ENCODE results near the gene C10orf88.
"Not testable (repeated sequence)": the region's sequence is repeated elsewhere in the genome, so short reads cannot be mapped to it uniquely, and the experiment has no call there.

C10orf88 gene

DNA sequence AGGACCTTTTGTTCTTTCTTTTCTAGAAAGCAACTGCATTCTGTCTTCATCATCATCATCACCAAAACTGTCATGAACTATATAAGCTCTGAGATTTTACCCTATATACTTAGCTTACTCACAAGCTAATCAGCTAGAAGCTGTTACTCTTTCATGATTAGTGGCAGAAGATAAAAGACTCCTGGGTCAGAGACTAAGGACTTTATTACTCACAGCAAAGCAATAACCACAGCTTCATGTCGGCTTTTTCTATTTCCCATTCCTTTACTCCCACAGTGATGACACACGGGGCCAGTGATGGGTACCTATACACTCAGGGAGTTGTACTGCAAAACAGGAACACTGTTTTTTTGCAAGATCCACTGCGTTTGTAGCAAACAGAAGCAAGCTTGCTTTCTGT, 8.4 kb upstream of the C10orf88 start:
- no peak for DNase-seq (ENCODE audit: low spot score)

- no peak for DNase-seq (ENCODE audit: low spot score)
These were observed 3.4 kb upstream of the C10orf88 start for GRCh38 chr10:122957474-122957873.

- DNase-seq (ENCODE audit: low spot score), result no peak
These were observed 1.9 kb upstream of the C10orf88 start for GRCh38 chr10:122955892-122956291.

GRCh38 chr10:122954731-122955050, 664 bp upstream of the C10orf88 start:
- no peak for DNase-seq (ENCODE audit: low spot score)

DNA sequence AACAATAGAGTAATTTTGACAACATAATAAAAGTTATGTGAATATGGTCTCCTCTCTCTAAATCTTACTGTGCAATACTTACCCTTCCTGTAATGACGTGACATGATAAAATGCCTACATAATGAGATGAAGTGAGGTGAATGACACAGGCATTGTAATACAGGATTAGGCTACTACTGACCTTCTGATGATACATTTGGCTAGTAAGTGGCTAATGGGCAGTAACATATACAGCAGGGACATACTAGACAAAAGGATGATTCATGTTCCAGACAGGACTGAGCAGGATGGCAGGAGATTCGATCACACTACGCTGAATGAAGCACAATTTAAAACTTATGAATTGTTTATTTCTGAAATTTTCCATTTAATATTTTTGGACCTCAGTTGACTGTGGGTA, 4.7 kb downstream of the C10orf88 start:
- no peak for DNase-seq (ENCODE audit: low spot score)

GRCh38 chr10:122939856-122940543, 14.0 kb downstream of the C10orf88 start:
- no peak for DNase-seq (ENCODE audit: low spot score)

DNA sequence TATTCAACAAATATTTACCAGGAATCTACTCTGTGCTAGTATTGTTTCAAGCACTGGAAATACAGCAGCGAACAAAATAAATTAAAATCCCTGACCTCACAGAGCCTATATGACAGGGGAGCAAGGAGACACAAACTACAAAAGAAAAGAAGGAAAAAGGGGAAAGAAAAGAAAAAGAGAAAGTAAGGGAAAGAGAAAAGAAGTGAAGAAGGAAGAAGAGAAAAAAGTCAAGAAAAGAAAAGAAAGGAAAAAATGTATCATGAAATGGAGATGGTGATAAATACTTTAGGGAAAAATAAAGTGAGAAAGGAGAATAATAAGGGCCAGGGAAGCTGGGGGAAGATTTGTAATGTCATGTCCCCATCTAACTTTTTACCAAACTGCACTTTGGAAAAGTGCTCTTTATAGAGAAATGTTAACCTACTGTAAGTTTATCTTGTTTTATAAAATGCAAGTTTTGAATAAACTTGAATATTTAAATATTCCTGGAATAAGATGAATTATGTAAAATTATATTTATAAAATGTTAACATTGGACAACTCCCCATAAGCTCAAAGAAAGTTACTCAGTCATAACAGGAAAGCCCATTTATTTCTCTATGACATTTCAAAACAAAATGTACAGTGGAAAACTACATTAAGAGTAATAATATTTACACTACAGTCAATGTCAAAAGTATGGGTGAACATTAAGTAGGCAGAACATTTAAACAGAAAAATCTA, 14.7 kb downstream of the C10orf88 start:
- DNase-seq (ENCODE audit: low spot score), result no peak

GRCh38 chr10:122931088-122931906, 22.7 kb downstream of the C10orf88 start:
- DNase-seq (ENCODE audit: low spot score), result no peak

DNA sequence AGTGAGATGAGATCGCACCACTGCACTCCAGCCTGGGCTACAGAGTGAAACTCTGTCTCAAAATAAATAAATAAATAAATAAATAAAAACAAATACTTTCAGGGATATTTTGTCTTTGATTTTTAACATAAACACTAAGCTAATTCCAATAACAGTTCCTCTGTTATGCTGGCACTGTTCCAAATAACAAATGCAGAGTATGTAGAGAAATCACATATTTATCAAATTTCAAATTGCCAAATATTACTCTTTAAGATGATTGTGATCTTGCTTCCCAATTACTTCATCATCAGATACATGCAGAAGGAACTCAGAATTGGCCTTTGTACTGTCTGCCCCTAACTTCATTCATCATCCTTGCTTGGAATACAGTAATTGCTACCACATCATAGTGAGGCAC, 23.9 kb downstream of the C10orf88 start:
- no peak for DNase-seq (ENCODE audit: low spot score)

DNA sequence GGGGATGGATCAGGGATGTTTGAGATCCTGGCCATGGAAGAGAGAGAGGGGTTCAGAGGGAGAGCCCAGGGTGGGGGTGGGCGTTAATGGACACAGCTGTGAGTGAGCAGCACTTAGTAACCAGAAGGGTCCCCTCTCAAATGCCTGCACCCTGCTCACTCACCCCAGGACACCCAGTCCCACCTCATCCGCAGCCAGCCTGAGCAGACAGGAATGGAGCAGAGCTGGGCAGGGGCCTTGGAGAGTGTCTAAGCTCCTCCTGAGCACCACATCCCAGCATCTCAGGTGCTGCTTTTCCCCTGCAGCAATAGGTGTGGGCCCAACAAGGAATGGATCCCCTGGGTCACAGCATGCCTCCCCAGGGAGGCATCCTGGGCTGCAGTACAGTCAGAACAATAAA, 38.3 kb downstream of the C10orf88 start:
- no peak for DNase-seq (ENCODE audit: low spot score)

DNA sequence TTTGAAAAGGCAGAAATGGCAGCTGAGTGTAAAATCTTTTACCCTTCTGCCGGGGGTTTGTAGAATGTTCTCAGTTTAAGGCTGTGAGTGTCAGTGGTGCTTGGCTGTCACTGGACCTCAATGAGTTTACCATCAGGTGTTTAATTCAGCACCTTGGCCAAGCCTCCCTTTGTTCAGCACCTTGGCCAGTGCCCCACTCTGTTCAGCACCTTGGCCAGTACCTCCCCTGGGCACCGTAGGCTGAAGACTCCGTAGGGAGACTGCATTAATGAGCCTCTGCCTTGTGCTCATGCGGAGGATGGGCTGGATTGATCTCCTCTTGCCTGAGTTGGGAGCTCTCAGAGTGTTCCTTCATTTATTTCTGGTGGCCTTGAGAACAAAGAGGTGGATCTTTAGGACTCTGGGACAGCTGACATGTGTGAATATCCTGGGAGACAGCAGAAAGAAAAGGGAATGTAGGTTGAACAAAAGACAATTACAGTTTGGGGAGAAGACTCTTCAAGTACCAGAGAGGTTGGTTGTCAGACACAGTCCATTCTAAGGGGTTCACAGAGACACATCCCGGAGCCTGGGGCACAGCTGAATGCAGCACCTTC, 42.0 kb downstream of the C10orf88 start:
- peak; percentile 35 for DNase-seq (ENCODE audit: low spot score)

DNA sequence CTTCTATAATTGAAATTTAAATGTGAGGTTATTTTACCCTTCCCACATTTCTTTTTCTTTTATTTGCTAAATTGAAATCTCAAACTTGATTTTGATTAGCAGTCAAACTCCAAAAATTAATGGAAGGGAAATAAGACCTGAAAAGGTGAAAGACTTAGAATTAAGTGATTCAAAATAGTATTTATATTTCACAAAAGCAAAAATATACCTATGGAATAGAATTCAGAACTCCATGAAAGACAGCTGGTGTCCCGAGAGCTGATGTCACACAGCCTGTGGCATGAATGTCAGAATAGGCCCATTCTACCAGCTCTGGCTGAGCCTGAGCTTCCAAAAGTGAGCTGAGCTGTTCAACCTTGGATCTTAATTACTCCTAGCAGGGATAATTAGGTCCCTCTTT, 43.7 kb downstream of the C10orf88 start, which contains the start of gene FAM24A:
Gene FAM24A, plus strand, starts transcription at position 301 of the 400 bp plus-strand sequence. CDS start 1,025 bp downstream, outside the sequence.
- DNase-seq (ENCODE audit: low spot score), result no peak

DNA sequence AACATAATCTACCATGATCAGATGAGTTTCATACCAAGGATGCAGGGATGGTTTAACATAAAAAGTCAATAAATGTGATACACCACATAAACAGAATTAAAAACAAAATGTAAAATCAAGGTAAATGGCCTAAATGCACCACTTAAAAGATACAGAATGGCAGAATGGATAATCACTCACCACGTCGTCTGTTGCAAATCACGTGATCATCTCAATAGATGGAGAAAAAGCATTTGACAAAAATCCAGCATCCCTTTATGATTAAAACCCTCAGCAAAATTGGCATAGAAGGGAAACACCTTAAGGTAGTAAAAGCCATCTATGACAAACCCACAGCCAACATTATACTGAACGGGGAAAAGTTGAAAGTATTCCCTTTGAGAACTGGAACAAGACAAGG, 50.2 kb downstream of the C10orf88 start:
- not testable (repeated sequence) for DNase-seq (ENCODE audit: low spot score)

GRCh38 chr10:122894261-122894944, 59.6 kb downstream of the C10orf88 start:
- no peak for DNase-seq (ENCODE audit: low spot score)

DNA sequence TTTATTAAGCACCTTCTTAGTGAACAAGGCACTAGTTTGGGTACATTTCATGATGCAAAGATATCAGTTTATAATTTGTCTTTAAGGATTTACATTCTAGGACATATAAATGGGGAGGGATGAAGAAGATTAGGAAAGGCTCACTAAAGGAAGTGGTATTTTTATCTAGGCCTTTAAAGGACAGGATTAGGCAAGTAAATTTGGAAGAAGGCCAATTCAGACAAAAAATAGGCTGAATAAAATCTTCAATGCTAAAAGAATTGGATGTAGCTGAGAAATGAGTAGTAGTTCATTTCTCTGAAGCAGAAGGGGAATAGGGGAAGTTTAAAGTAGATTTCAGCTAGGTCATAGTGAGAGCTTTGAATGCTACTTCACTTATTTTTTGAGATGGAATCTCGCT, 69.9 kb downstream of the C10orf88 start:
- no peak for DNase-seq (ENCODE audit: low spot score)

DNA sequence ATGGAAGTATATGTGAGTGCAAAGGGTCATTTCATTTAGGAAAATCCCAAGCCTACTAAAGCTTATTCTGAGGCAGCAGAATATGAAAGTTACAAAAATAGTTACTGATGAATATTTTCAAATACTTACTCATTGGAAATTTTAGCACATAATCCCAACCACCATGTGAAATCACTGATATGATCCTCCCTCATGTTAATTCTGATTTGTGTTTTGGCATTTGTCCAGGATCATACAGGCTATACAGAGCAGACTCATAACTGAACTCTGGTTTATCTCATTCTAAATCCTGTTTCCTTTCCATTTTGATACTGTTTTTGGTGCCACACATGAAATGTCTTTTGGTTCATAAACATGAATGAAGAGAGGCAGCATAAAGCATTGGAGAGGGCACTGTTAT, 71.3 kb downstream of the C10orf88 start:
- DNase-seq (ENCODE audit: low spot score), result no peak
